Transverse colon (tissue), 4 donors: Measurements from ENCODE around the gene MAPKBP1. TPM values are rescaled to one million over a fixed set of nuclear protein-coding genes. Genes with fewer than 3 reads are reported as not detected.

ENCODE experiments used
- DNase-seq: peaks from one replicate; pipeline ENCODE4 v3.0.0-alpha.2; 2019
- H3K27ac ChIP-seq, 4 donors: fragments of 200-600 bp; sonication (generic); 2 replicates each; pipeline ENCODE4 v1.5.1; 2016 to 2018; ENCODE audit warnings: inconsistent platforms in 4 of 4
- H3K27me3 ChIP-seq: fragments of 200-600 bp; sonication (generic); 2 replicates; pipeline ENCODE4 v1.5.1; 2017; ENCODE audit warnings: inconsistent platforms
- H3K36me3 ChIP-seq, 4 donors: fragments of 200-600 bp; sonication (generic); 2 replicates each; pipeline ENCODE4 v1.5.1; 2017 to 2019; ENCODE audit warnings: inconsistent platforms in 4 of 4
- H3K4me1 ChIP-seq, 4 donors: fragments of 200-600 bp; sonication (generic); 2 replicates each; pipeline ENCODE4 v1.5.1; 2017 to 2020; ENCODE audit warnings: inconsistent platforms in 4 of 4
- H3K4me3 ChIP-seq, 4 donors: fragments of 200-600 bp; sonication (generic); 1 replicate in 1 of 4; 2 replicates in 3 of 4; pipeline versions ENCODE4 v1.5.1 to v1.6.1; 2017 to 2019; ENCODE audit warnings: inconsistent platforms in 4 of 4
- H3K9me3 ChIP-seq, 2 donors: fragments of 200-600 bp; sonication (generic); 2 replicates each; pipeline ENCODE4 v1.5.1; 2017 to 2019; ENCODE audit warnings: inconsistent platforms in 2 of 2
- EP300 ChIP-seq: sonication (generic); formaldehyde crosslinking; IDR thresholded peaks from one replicate; pipeline ENCODE4 v1.6.1; 2017; ENCODE audit warnings: antibody characterized with exemption, low read depth
- POLR2A ChIP-seq: fragments of 450-650 bp; IDR thresholded peaks from one replicate; pipeline ENCODE4 v1.6.1; 2016; ENCODE audit warnings: antibody characterized with exemption, mild to moderate bottlenecking, moderate library complexity
- POLR2AphosphoS5 ChIP-seq, 3 donors: sonication (generic); formaldehyde crosslinking; IDR thresholded peaks; one replicate each; pipeline ENCODE4 v1.6.1; 2016; ENCODE audit warnings: antibody characterized with exemption in 3 of 3
- WGBS, 2 donors: methylation state at CpG; one replicate each; pipeline ENCODE4 v1.1.5; 2018; ENCODE audit warnings: low coverage in 1 of 2; 5-methylcytosine and 5-hydroxymethylcytosine counted together
- in situ Hi-C, 4 donors: fragments of 200-750 bp; cut with MboI; loops; one replicate each; pipeline versions ENCODE4 v1.15.0 to v1.15.1; 2017; ENCODE audit warnings: low sequenced_read_pairs in 3 of 4, low pct_ligation_motif_present in 1 of 4, low pct_unique_long_range_greater_than_20kb in 1 of 4
- intact Hi-C: fragments of 100-400 bp; cut with DNase I; formaldehyde crosslinking; loops from one replicate; pipeline ENCODE4 v1.15.1; 2023; ENCODE audit warnings: low total_unique reads
- total RNA-seq, 4 donors: library from RNA; depleted of rRNA; stranded (reverse); fragments of >200 nt; gene quantifications; one replicate each; pipeline ENCODE4 v1.1.0, GENCODE V29; 2016
- TF ChIP-seq, protein P1 (sequence below), 5 experiments: fragments of 200-600 bp in 3 of 5; fragments of 450-650 bp in 2 of 5; sonication (generic) in 3 of 5; IDR thresholded peaks; 1 replicate in 2 of 5; 2 replicates in 3 of 5; pipeline ENCODE4 v1.5.1; 2016 to 2017; ENCODE audit warnings: antibody characterized with exemption in 5 of 5, inconsistent platforms in 3 of 5, mild to moderate bottlenecking in 2 of 5, moderate library complexity in 1 of 5

Gene MAPKBP1
- total RNA-seq, 4 donors from 2014 or later = 16.0 to 36.4 (median 16.8) TPM

- TF ChIP-seq POLR2AphosphoS5 (IDR thresholded peaks at IDR 0.05) (no peak), POLR2A (no peak), EP300 (no peak)
- TF ChIP-seq, protein P1, sequence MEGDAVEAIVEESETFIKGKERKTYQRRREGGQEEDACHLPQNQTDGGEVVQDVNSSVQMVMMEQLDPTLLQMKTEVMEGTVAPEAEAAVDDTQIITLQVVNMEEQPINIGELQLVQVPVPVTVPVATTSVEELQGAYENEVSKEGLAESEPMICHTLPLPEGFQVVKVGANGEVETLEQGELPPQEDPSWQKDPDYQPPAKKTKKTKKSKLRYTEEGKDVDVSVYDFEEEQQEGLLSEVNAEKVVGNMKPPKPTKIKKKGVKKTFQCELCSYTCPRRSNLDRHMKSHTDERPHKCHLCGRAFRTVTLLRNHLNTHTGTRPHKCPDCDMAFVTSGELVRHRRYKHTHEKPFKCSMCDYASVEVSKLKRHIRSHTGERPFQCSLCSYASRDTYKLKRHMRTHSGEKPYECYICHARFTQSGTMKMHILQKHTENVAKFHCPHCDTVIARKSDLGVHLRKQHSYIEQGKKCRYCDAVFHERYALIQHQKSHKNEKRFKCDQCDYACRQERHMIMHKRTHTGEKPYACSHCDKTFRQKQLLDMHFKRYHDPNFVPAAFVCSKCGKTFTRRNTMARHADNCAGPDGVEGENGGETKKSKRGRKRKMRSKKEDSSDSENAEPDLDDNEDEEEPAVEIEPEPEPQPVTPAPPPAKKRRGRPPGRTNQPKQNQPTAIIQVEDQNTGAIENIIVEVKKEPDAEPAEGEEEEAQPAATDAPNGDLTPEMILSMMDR (IDR thresholded peaks at IDR 0.05) = no peak
- H3K36me3 ChIP-seq = peaks cover 0 to 20% (median 5%) of the 10 kb centered on the region in 4 donors
- intact Hi-C loops = loop anchor here (5.0 kb wide), 1 partner anchor 206 kb away; no protein-coding TSS in a partner anchor
- no peak overlapping the region for H3K27ac ChIP-seq
- H3K4me1 ChIP-seq = peaks cover 0 to 4% (median 1%) of the 10 kb centered on the region in 4 donors
- in situ Hi-C loops = loop anchor here in 2 of 4 donors (25.0 kb wide), 1 partner anchor 201 kb away; no protein-coding TSS in a partner anchor
- H3K27me3 ChIP-seq = no peaks in the 10 kb centered on the region
- no peak for DNase-seq
- WGBS, 2 donors = 93 to 96% methylated on average over 6 to 11 of the region's 11 CpGs
- no peak overlapping the region for H3K4me3 ChIP-seq
- H3K9me3 ChIP-seq = no peaks in the 10 kb centered on the region
Measured at GRCh38 chr15:41812820-41813375, 38.6 kb downstream of the MAPKBP1 start.

- in situ Hi-C loops (loop anchor here in 2 of 4 donors (25.0 kb wide), 1 partner anchor 201 kb away; no protein-coding TSS in a partner anchor), intact Hi-C loops (loop anchor here (5.0 kb wide), 1 partner anchor 206 kb away; no protein-coding TSS in a partner anchor)
- no peak for DNase-seq
- H3K4me3 ChIP-seq = no peak overlapping the region
- peaks cover 0 to 4% (median 1%) of the 10 kb centered on the region in 4 donors for H3K4me1 ChIP-seq
- WGBS, 2 donors = 94 to 100% methylated on average over 1 to 8 of the region's 8 CpGs
- H3K27ac ChIP-seq = no peak overlapping the region
- peaks cover 0 to 23% (median 7%) of the 10 kb centered on the region in 4 donors for H3K36me3 ChIP-seq
- TF ChIP-seq, protein P1 (IDR thresholded peaks at IDR 0.05) = no peak
- no peak for TF ChIP-seq EP300
- no peak for TF ChIP-seq POLR2A
- TF ChIP-seq POLR2AphosphoS5 (IDR thresholded peaks at IDR 0.05) = no peak
- no peaks in the 10 kb centered on the region for H3K9me3 ChIP-seq
- no peaks in the 10 kb centered on the region for H3K27me3 ChIP-seq
Measured at GRCh38 chr15:41813426-41813825, 39.1 kb downstream of the MAPKBP1 start.

- TF ChIP-seq, protein P1 (IDR thresholded peaks at IDR 0.05) = no peak
- TF ChIP-seq POLR2AphosphoS5 (IDR thresholded peaks at IDR 0.05) (no peak), EP300 (no peak), POLR2A (no peak)
- 77 to 85% methylated on average over 5 of the region's 5 CpGs for WGBS, 2 donors
Measured at GRCh38 chr15:41814534-41814933, 40.2 kb downstream of the MAPKBP1 start.

DNA sequence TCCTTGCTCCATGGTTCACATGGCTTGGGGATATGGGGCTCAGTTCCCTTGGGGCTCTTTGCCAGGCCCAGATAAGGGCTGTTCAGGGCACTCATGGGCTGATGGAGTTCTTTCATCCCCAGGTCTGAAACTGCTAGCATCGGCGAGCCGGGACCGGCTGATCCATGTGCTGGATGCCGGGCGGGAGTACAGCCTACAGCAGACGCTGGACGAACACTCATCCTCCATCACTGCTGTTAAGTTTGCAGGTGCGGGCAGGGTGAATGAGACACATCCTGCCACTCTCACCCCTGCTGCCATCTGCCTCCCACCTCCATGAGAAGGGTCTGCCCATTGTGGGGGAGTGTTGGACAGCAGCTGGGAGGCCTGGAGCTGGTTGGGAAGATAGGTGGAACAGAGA, 42.5 kb downstream of the MAPKBP1 start:
- H3K27ac ChIP-seq = no peak overlapping the region
- TF ChIP-seq POLR2A = no peak
- no peak for TF ChIP-seq EP300
- no peak for TF ChIP-seq POLR2AphosphoS5 (IDR thresholded peaks at IDR 0.05)
- TF ChIP-seq, protein P1 (IDR thresholded peaks at IDR 0.05) = no peak
- intact Hi-C loops (no loop called here), in situ Hi-C loops (loop anchor here in 2 of 4 donors (25.0 kb wide), 1 partner anchor 204 kb away; no protein-coding TSS in a partner anchor)
- no peaks in the 10 kb centered on the region for H3K4me1 ChIP-seq
- no peak overlapping the region for H3K4me3 ChIP-seq
- peaks cover 0 to 23% (median 11%) of the 10 kb centered on the region in 4 donors for H3K36me3 ChIP-seq
- H3K9me3 ChIP-seq = no peaks in the 10 kb centered on the region
- DNase-seq = no peak
- whole genome bisulfite sequencing, 2 donors = 95% methylated on average over 9 of the region's 9 CpGs; no CpG with 5 or more reads in 1 of the 2 donors
- H3K27me3 ChIP-seq = no peaks in the 10 kb centered on the region

More at GRCh38 chr15:41814534-41814933, 40.2 kb downstream of the MAPKBP1 start:
- Histone ChIP-seq H3K27me3 (no peaks in the 10 kb centered on the region), H3K4me3 (no peak overlapping the region), H3K9me3 (no peaks in the 10 kb centered on the region), H3K27ac (no peak overlapping the region), H3K4me1 (peaks cover 0 to 4% (median 1%) of the 10 kb centered on the region in 4 donors), H3K36me3 (peaks cover 0 to 23% (median 11%) of the 10 kb centered on the region in 4 donors)
- in situ Hi-C loops = loop anchor here in 2 of 4 donors (25.0 kb wide), 1 partner anchor 202 kb away; no protein-coding TSS in a partner anchor
- intact Hi-C loops = loop anchor here (5.0 kb wide), 1 partner anchor 207 kb away; no protein-coding TSS in a partner anchor
- DNase-seq = no peak
